Ovary (tissue), 9 donors: ENCODE measurements around the gene FMO5. TPM values are rescaled to one million over a fixed set of nuclear protein-coding genes. Genes with fewer than 3 reads are reported as not detected.

ENCODE experiments used
- DNase-seq, 5 donors: peaks; one replicate each; pipeline ENCODE4 v3.0.0-alpha.2; 2019 to 2020
- H3K27ac ChIP-seq, 2 donors: fragments of 200-600 bp; one replicate each; pipeline versions ENCODE4 v1.5.1 to v1.8.0; 2019 to 2022
- H3K27me3 ChIP-seq: fragments of 200-600 bp; one replicate; pipeline ENCODE4 v1.8.0; 2022
- H3K36me3 ChIP-seq: fragments of 200-600 bp; sonication (generic); one replicate; pipeline ENCODE4 v1.5.1; 2019
- H3K4me1 ChIP-seq: one replicate; pipeline ENCODE4 v1.8.1; 2013; ENCODE audit warnings: mild to moderate bottlenecking, moderate library complexity; ENCODE audit not compliant: insufficient read depth
- H3K4me3 ChIP-seq: fragments of 200-600 bp; sonication (generic); one replicate; pipeline ENCODE4 v1.5.1; 2017
- H3K9me3 ChIP-seq, 2 donors: fragments of 200-600 bp in 1 of 2; sonication (generic) in 1 of 2; one replicate each; pipeline versions ENCODE4 v1.5.1 to v1.8.1; 2013 to 2019; ENCODE audit warnings: mild to moderate bottlenecking in 1 of 2, moderate library complexity in 1 of 2
- EP300 ChIP-seq: sonication (generic); formaldehyde crosslinking; IDR thresholded peaks from one replicate; pipeline ENCODE4 v1.6.1; 2017; ENCODE audit warnings: antibody characterized with exemption
- POLR2A ChIP-seq: fragments of 450-650 bp; IDR thresholded peaks from one replicate; pipeline ENCODE4 v1.6.1; 2017; ENCODE audit warnings: antibody characterized with exemption, mild to moderate bottlenecking, moderate library complexity
- WGBS, 3 donors: extraction: QIAGEN DNeasy Blood & Tissue Kit in 1 of 3; methylation state at CpG; one replicate each; pipeline versions ENCODE4 v1.1.5 to v1.1.7; 2013 to 2017; 5-methylcytosine and 5-hydroxymethylcytosine counted together
- intact Hi-C, 4 donors: fragments of 100-400 bp; cut with DNase I; formaldehyde crosslinking; loops; one replicate each; pipeline versions ENCODE4 v1.11.0 to v1.15.1; 2022 to 2023
- polyA plus RNA-seq, 2 donors: library from polyadenylated mRNA; stranded (reverse); fragments of 200-250 nt in 1 of 2; fragments of 350-450 nt in 1 of 2; fragmentation: Illumina TruSeq in 1 of 2; extraction: RNeasy Lipid Tissue Mini Kit (QIAGEN cat#74804) in 1 of 2; gene quantifications; one replicate each; pipeline ENCODE4 v1.2.3, GENCODE V29; 2013 to 2014
- total RNA-seq, 7 donors: library from RNA; depleted of rRNA in 2 of 7; stranded (reverse); fragments of >200 nt in 2 of 7; fragmentation: NEBNext Ultra II Directional in 3 of 7; extraction: Animal tissue kit (Norgen Biotek cat#: 25700) in 3 of 7; gene quantifications; one replicate each; pipeline versions ENCODE4 v1.1.0 to v1.2.4, GENCODE V29; 2016 to 2023
- TF ChIP-seq, protein P1 (sequence below), 3 donors: fragments of 450-650 bp in 2 of 3; fragments of 200-600 bp in 1 of 3; IDR thresholded peaks; one replicate each; pipeline versions ENCODE4 v1.5.1 to v1.8.0; 2016 to 2022; ENCODE audit warnings: antibody characterized with exemption in 3 of 3, mild to moderate bottlenecking in 1 of 3
- donor health status: DM: no; HTN: no; CAD: no; lungs with moderate emphysema.
- donor health status: DM: no; HTN: no; CAD: no.
- donor health status: Bipolar disorder and iron deficiency.
- donor health status: DM: yes; HTN: yes; CAD: no.
- donor health status: DM: no; HTN: no; CAD: no.
- donor health status: DM: yes; HTN: yes; CAD: no.

The FMO5 gene
- total and polyA plus RNA-seq, 9 donors, result 1.8 to 5.7 (median 3.4) TPM

DNA sequence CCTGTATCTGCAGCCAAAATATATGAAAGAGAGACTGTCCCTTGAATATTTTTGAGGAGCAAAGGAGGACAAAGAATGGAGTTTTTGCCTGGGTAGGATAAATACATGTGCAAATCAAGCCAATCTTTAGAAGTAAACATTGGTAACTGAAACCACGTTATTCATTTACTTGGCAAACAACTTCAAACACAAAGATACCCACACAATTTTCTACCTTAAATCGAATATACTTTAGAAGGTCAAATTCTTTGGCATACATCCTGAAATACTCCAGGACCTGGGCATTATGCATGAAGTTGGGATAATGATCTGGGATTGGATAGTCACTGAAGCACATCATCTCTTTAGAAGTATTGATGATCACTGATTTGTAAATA lies 9.6 kb downstream of the FMO5 start:
- no peaks in the 10 kb centered on the region for H3K4me1 ChIP-seq
- H3K4me3 ChIP-seq, result no peak overlapping the region
- no peak overlapping the region for H3K27ac ChIP-seq
- intact Hi-C loops, result no loop called here
- TF ChIP-seq EP300, result no peak
- TF ChIP-seq, protein P1, sequence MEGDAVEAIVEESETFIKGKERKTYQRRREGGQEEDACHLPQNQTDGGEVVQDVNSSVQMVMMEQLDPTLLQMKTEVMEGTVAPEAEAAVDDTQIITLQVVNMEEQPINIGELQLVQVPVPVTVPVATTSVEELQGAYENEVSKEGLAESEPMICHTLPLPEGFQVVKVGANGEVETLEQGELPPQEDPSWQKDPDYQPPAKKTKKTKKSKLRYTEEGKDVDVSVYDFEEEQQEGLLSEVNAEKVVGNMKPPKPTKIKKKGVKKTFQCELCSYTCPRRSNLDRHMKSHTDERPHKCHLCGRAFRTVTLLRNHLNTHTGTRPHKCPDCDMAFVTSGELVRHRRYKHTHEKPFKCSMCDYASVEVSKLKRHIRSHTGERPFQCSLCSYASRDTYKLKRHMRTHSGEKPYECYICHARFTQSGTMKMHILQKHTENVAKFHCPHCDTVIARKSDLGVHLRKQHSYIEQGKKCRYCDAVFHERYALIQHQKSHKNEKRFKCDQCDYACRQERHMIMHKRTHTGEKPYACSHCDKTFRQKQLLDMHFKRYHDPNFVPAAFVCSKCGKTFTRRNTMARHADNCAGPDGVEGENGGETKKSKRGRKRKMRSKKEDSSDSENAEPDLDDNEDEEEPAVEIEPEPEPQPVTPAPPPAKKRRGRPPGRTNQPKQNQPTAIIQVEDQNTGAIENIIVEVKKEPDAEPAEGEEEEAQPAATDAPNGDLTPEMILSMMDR (IDR thresholded peaks at IDR 0.05), result no peak
- TF ChIP-seq POLR2A, result no peak
- no peaks in the 10 kb centered on the region for H3K27me3 ChIP-seq
- no peaks in the 10 kb centered on the region for H3K9me3 ChIP-seq
- H3K36me3 ChIP-seq, result no peaks in the 10 kb centered on the region
- DNase-seq, result no peak
- WGBS, 3 donors, result 13 to 43% (median 25%) methylated on average over 2 of the region's 2 CpGs

DNA sequence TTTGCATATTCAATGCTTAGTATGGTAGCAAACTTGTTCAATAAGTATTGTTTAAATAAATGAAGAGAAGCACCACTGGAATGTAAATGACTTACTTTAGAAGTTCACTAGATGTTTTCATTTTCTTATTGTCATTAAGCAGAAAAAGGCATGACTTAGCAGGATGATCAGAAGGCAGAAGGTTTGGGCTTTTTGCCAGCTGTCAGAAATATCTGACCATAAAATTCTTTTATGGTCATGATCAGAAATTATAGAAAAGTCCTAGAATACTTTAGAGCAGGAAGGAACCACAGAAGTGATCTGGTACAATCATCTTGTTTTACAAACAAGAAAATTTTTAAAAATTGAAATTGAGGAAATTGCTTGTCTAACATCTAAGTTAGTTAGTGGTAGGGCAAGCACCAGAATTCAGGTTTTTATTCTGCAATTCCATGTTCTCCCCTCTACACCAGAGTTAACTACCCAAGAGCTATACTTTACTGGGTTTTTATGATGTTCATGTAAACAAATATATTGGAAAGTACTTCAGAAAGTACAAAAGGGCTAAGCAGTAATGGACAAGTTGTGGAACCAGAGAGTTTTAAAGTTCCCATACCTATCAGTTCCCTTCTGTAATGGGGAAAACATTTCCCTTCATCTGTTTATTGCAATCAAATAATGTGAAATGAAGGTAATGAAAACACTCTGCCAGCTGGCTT lies 10.1 kb downstream of the FMO5 start:
- no peak overlapping the region for H3K27ac ChIP-seq
- H3K4me3 ChIP-seq, result no peak overlapping the region

DNA sequence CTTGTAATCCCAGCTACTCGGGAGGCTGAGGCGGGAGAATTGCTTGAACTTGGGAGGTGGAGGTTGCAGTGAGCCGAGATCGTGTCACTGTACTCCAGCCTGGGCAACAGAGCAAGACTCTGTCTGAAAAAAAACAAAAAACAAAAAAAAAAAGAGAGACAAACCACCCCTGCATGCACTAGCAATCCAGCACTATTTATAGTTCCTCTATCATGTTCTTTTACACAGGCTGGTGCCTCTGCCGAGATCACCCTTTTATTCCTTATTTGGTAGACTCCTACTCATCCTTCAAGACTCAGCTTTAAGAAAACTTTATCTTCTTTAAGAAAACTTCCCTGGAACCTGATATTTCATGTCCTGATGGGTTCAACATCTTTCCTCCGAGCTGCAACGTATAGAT lies 10.8 kb downstream of the FMO5 start:
- Histone ChIP-seq H3K4me3 (no peak overlapping the region), H3K4me1 (no peaks in the 10 kb centered on the region), H3K36me3 (no peaks in the 10 kb centered on the region), H3K9me3 (no peaks in the 10 kb centered on the region), H3K27me3 (no peaks in the 10 kb centered on the region), H3K27ac (no peak overlapping the region)
- no peak for TF ChIP-seq POLR2A
- no peak for TF ChIP-seq EP300
- TF ChIP-seq, protein P1 (IDR thresholded peaks at IDR 0.05), result no peak
- WGBS, 3 donors, result 57 to 59% (median 57%) methylated on average over 7 of the region's 7 CpGs
- no peak for DNase-seq
- intact Hi-C loops, result no loop called here

More for the DNA sequence above, 10.1 kb downstream of the FMO5 start:
- H3K27me3 ChIP-seq, result no peaks in the 10 kb centered on the region
- DNase-seq, result no peak
- intact Hi-C loops, result no loop called here
- H3K4me1 ChIP-seq, result no peaks in the 10 kb centered on the region
- no peaks in the 10 kb centered on the region for H3K9me3 ChIP-seq
- H3K36me3 ChIP-seq, result no peaks in the 10 kb centered on the region
- TF ChIP-seq POLR2A (no peak), EP300 (no peak)
- TF ChIP-seq, protein P1 (IDR thresholded peaks at IDR 0.05), result no peak

DNA sequence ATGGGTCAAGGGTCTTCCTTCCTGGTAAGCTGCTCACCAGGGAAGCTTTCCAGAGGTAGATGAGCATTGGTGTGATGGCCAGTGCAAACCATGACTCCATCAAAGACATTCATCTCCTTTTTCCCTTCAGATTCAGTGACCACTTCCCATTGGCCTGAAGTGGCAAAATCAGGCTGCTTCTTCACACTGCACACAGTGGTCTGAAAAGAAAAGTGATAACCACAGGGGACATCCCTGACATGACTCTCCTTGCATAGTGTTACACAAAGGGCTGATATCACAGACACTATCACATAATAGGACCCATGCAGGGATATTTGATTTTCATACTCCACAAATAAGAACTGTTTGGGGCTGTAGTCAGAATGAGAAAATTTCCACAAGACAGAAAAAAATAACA lies 11.9 kb downstream of the FMO5 start:
- no peaks in the 10 kb centered on the region for H3K27me3 ChIP-seq
- no peak for DNase-seq
- H3K27ac ChIP-seq, result no peak overlapping the region
- no peaks in the 10 kb centered on the region for H3K9me3 ChIP-seq
- TF ChIP-seq, protein P1 (IDR thresholded peaks at IDR 0.05), result no peak
- TF ChIP-seq POLR2A, result no peak
- no peak for TF ChIP-seq EP300
- H3K4me1 ChIP-seq, result no peaks in the 10 kb centered on the region
- H3K4me3 ChIP-seq, result no peak overlapping the region
- no peaks in the 10 kb centered on the region for H3K36me3 ChIP-seq
- intact Hi-C loops, result no loop called here
